SK-N-SH treated with all-trans-retinoic acid at 6 μM for 48 hours (cell line): ENCODE data around the gene MC1R.

Source experiments
- ATAC-seq: fragments of 200-7000 bp; cut with Tn5 transposase; 3 replicates; pipeline ENCODE4 v1.9.1; 2020; ENCODE audit warnings: mild to moderate bottlenecking, moderate library complexity
- ARNTL ChIP-seq: fragments of 450-650 bp; formaldehyde crosslinking; IDR thresholded peaks from 2 replicates; pipeline ENCODE4 v1.5.0; 2020; ENCODE audit warnings: low read depth, mild to moderate bottlenecking, moderate library complexity, borderline replicate concordance
- BACH2 ChIP-seq: fragments of 250-450 bp; sonication (Bioruptor Pico); IDR thresholded peaks from 2 replicates; pipeline ENCODE4 v1.9.0; 2021; ENCODE audit warnings: mild to moderate bottlenecking, borderline replicate concordance
- CSDC2 ChIP-seq: fragments of 250-450 bp; sonication (Bioruptor Pico); IDR thresholded peaks from 2 replicates; pipeline ENCODE4 v1.5.0; 2020; ENCODE audit warnings: mild to moderate bottlenecking, moderate library complexity
- ESRRG ChIP-seq: fragments of 250-450 bp; sonication (Bioruptor Pico); IDR thresholded peaks from 2 replicates; pipeline ENCODE4 v1.6.1; 2021; ENCODE audit warnings: mild to moderate bottlenecking
- GLIS3 ChIP-seq: fragments of 250-450 bp; sonication (Bioruptor Pico); IDR thresholded peaks from 2 replicates; pipeline ENCODE4 v1.5.0; 2020; ENCODE audit warnings: mild to moderate bottlenecking, moderate library complexity
- ISL1 ChIP-seq: fragments of 250-450 bp; sonication (Bioruptor Pico); IDR thresholded peaks from 2 replicates; pipeline ENCODE4 v2.1.2; 2022; ENCODE audit warnings: mild to moderate bottlenecking, moderate library complexity
- OSR1 ChIP-seq: fragments of 250-450 bp; sonication (Bioruptor Pico); IDR thresholded peaks from 2 replicates; pipeline ENCODE4 v1.8.0; 2022; ENCODE audit warnings: moderate library complexity, mild to moderate bottlenecking, inconsistent platforms
- PATZ1 ChIP-seq: fragments of 250-450 bp; sonication (Bioruptor Pico); IDR thresholded peaks from 2 replicates; pipeline ENCODE4 v1.8.0; 2020; ENCODE audit warnings: mild to moderate bottlenecking, moderate library complexity, borderline replicate concordance
- PPARA ChIP-seq: fragments of 250-450 bp; sonication (Bioruptor Pico); IDR thresholded peaks from 2 replicates; pipeline ENCODE4 v1.5.0; 2020; ENCODE audit warnings: mild to moderate bottlenecking, borderline replicate concordance
- RARB ChIP-seq: fragments of 250-450 bp; sonication (Bioruptor Pico); IDR thresholded peaks from 2 replicates; pipeline ENCODE4 v1.8.0; 2021; ENCODE audit warnings: mild to moderate bottlenecking, moderate library complexity
- SNAI2 ChIP-seq: fragments of 250-450 bp; sonication (Bioruptor Pico); IDR thresholded peaks from 2 replicates; pipeline ENCODE4 v1.5.0; 2020; ENCODE audit warnings: mild to moderate bottlenecking, moderate library complexity
- TCF4 ChIP-seq: fragments of 250-450 bp; sonication (Bioruptor Pico); IDR thresholded peaks from 2 replicates; pipeline ENCODE4 v1.8.0; 2021; ENCODE audit warnings: mild to moderate bottlenecking, moderate library complexity, borderline replicate concordance
- TOX ChIP-seq: fragments of 250-450 bp; sonication (Bioruptor Pico); IDR thresholded peaks from 2 replicates; pipeline ENCODE4 v1.8.0; 2021; ENCODE audit warnings: mild to moderate bottlenecking, moderate library complexity, borderline replicate concordance
- ZC3H10 ChIP-seq: fragments of 250-450 bp; sonication (Bioruptor Pico); IDR thresholded peaks from 2 replicates; pipeline ENCODE4 v1.5.1; 2021; ENCODE audit warnings: mild to moderate bottlenecking, moderate library complexity
- ZFP30 ChIP-seq: fragments of 450-650 bp; formaldehyde crosslinking; IDR thresholded peaks from 2 replicates; pipeline ENCODE4 v1.5.0; 2022; ENCODE audit warnings: mild to moderate bottlenecking, moderate library complexity
- ZNF70 ChIP-seq: fragments of 450-650 bp; formaldehyde crosslinking; IDR thresholded peaks from 2 replicates; pipeline ENCODE4 v1.5.0; 2020; ENCODE audit warnings: mild to moderate bottlenecking, moderate library complexity
- ZNF8 ChIP-seq: fragments of 450-650 bp; formaldehyde crosslinking; IDR thresholded peaks from 2 replicates; pipeline ENCODE4 v1.5.0; 2020; ENCODE audit warnings: mild to moderate bottlenecking, moderate library complexity
- TF ChIP-seq, protein P1 (sequence below): fragments of 250-450 bp; sonication (Bioruptor Pico); IDR thresholded peaks from 2 replicates; pipeline ENCODE4 v1.5.1; 2021; ENCODE audit warnings: mild to moderate bottlenecking, moderate library complexity
- TF ChIP-seq, protein P2 (sequence below): fragments of 250-450 bp; sonication (Bioruptor Pico); IDR thresholded peaks from 2 replicates; pipeline ENCODE4 v1.8.0; 2021; ENCODE audit warnings: low read depth, mild to moderate bottlenecking, moderate library complexity, borderline replicate concordance
- TF ChIP-seq, protein P3 (sequence below): fragments of 250-450 bp; sonication (Bioruptor Pico); IDR thresholded peaks from 2 replicates; pipeline ENCODE4 v1.5.1; 2020; ENCODE audit warnings: low read depth, mild to moderate bottlenecking, moderate library complexity

MC1R gene

GRCh38 chr16:89893642-89894548 is 24.8 kb upstream of the MC1R start:
- TF ChIP-seq ARNTL (CRISPR knock-in tag) (no peak), PATZ1 (no peak), PPARA (no peak), ZNF70 (CRISPR knock-in tag) (no peak), CSDC2 (CRISPR knock-in tag) (no peak), SNAI2 (CRISPR knock-in tag) (no peak), TOX (CRISPR knock-in tag) (no peak), OSR1 (CRISPR knock-in tag) (no peak), GLIS3 (CRISPR knock-in tag) (no peak), ZC3H10 (CRISPR knock-in tag) (no peak), ZFP30 (CRISPR knock-in tag) (no peak)
- TF ChIP-seq, protein P1, sequence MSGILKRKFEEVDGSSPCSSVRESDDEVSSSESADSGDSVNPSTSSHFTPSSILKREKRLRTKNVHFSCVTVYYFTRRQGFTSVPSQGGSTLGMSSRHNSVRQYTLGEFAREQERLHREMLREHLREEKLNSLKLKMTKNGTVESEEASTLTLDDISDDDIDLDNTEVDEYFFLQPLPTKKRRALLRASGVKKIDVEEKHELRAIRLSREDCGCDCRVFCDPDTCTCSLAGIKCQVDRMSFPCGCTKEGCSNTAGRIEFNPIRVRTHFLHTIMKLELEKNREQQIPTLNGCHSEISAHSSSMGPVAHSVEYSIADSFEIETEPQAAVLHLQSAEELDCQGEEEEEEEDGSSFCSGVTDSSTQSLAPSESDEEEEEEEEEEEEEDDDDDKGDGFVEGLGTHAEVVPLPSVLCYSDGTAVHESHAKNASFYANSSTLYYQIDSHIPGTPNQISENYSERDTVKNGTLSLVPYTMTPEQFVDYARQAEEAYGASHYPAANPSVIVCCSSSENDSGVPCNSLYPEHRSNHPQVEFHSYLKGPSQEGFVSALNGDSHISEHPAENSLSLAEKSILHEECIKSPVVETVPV: no peak
- ATAC-seq: no peak; the same call in 1 of the 3 replicates

GRCh38 chr16:89895482-89896250 is 23.0 kb upstream of the MC1R start:
- no peak for ATAC-seq
- TF ChIP-seq ZC3H10 (CRISPR knock-in tag): no peak
- TF ChIP-seq, protein P2, sequence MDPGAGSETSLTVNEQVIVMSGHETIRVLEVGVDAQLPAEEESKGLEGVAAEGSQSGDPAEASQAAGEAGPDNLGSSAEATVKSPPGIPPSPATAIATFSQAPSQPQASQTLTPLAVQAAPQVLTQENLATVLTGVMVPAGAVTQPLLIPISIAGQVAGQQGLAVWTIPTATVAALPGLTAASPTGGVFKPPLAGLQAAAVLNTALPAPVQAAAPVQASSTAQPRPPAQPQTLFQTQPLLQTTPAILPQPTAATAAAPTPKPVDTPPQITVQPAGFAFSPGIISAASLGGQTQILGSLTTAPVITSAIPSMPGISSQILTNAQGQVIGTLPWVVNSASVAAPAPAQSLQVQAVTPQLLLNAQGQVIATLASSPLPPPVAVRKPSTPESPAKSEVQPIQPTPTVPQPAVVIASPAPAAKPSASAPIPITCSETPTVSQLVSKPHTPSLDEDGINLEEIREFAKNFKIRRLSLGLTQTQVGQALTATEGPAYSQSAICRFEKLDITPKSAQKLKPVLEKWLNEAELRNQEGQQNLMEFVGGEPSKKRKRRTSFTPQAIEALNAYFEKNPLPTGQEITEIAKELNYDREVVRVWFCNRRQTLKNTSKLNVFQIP (CRISPR knock-in tag): no peak
- TF ChIP-seq ISL1: no peak
- no peak for TF ChIP-seq ZNF70 (CRISPR knock-in tag)
- no peak for TF ChIP-seq TOX (CRISPR knock-in tag)
- TF ChIP-seq, protein P3, sequence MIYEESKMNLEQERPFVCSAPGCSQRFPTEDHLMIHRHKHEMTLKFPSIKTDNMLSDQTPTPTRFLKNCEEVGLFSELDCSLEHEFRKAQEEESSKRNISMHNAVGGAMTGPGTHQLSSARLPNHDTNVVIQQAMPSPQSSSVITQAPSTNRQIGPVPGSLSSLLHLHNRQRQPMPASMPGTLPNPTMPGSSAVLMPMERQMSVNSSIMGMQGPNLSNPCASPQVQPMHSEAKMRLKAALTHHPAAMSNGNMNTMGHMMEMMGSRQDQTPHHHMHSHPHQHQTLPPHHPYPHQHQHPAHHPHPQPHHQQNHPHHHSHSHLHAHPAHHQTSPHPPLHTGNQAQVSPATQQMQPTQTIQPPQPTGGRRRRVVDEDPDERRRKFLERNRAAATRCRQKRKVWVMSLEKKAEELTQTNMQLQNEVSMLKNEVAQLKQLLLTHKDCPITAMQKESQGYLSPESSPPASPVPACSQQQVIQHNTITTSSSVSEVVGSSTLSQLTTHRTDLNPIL (CRISPR knock-in tag): no peak
- no peak for TF ChIP-seq TCF4 (CRISPR knock-in tag)
- no peak for TF ChIP-seq ZNF8 (CRISPR knock-in tag)
- no peak for TF ChIP-seq RARB (CRISPR knock-in tag)
- TF ChIP-seq PATZ1: no peak
- TF ChIP-seq ZFP30 (CRISPR knock-in tag): no peak
- TF ChIP-seq ESRRG (CRISPR knock-in tag): no peak
- TF ChIP-seq, protein P1: no peak
- no peak for TF ChIP-seq CSDC2 (CRISPR knock-in tag)
- no peak for TF ChIP-seq ARNTL (CRISPR knock-in tag)
- TF ChIP-seq BACH2 (CRISPR knock-in tag): no peak
- no peak for TF ChIP-seq GLIS3 (CRISPR knock-in tag)
